Activated CD4-positive, alpha-beta T cell treated with anti-CD3 and anti-CD28 coated beads for 1 hour (primary cell): ENCODE results near the gene DYSF.

Experiments used
- DNase-seq: peaks from one replicate; pipeline ENCODE4 v3.0.0-alpha.2; 2020

DYSF gene

DNA sequence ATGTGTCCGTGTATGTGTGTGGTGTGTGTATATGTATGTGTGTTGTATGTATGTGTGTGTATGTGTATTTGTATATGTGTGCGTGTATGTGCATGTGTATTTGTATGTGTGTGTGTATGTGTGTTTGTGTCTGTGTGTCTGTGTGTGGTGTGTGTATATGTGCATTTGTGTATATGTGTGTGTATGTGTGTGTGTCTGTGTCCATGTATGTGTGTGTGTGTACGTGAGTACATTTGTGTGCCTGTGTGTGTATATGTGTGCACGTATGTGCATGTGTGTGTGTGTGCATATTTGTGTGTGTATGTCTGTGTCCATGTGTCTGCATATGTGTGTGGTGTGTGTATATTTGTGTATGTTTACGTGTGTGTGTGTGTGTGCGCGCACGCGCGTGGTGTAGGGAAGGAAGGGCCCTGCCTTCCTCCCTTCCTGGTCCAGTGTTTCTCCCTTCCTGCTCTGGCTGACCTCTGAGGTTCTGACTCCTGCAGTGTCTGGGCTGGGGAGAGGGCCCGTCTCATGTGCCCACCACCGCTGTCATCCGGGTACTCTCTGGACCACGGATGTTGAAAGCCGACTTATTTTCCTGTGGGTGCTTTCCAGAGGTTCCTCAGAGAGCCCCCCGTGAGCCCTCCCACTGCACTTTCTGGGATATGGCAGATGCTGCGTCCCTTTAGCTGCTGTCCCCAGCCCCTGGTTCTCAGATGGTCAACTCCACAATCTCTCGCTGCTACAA lies 209.5 kb downstream of the DYSF start:
- no peak for DNase-seq

DNA sequence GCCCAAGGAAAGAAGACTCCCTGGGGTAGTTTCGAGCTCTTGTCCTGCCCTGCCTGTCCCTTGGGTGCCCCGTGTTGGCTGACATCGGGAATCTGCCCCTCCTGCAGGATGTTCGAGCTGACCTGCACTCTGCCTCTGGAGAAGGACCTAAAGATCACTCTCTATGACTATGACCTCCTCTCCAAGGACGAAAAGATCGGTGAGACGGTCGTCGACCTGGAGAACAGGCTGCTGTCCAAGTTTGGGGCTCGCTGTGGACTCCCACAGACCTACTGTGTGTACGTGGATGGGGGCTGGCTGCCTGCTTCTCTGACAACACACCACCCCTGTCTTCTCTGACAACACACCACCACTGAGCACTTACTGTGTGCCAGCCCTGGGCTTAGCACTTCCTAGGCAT lies 210.8 kb downstream of the DYSF start:
- no peak for DNase-seq

DNA sequence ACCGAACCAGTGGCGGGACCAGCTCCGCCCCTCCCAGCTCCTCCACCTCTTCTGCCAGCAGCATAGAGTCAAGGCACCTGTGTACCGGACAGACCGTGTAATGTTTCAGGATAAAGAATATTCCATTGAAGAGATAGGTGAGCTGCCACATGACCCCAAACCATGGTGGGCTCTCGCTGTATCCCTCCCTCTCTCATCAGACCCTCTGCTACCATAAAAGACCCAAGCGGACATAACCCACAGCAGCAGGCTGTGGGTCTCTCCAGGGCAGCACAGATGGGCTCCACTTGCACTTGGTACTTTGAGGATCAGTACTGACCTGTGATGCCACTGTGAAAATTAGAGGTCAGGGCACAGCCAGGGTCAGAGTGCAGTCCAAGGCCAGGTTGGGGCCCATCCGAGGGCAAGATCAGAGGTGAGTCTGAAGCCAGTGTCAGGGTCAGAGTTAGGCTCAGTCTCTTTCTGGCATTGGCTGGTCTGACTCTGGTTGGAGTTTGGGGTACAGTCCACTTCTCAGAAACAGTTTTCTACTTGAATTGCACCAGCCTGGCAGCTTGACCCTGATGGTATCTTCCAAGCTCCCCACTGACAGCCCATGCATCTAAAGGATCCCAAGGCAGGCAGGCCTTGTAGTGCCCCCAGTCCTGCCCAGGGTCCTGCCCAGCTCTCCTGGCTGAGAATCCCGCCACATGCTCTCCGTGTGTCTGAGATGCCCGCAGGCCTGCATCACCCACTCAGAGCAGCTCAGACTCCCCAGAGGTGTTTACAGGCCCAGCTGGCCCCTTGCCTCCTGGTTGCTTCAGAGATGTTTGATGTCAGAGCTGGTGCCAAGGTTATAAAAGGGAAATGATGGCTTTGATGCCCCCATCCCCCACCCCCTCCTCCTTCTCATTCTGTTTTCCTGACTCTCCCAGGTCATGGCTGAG lies 212.1 kb downstream of the DYSF start:
- no peak for DNase-seq

DNA sequence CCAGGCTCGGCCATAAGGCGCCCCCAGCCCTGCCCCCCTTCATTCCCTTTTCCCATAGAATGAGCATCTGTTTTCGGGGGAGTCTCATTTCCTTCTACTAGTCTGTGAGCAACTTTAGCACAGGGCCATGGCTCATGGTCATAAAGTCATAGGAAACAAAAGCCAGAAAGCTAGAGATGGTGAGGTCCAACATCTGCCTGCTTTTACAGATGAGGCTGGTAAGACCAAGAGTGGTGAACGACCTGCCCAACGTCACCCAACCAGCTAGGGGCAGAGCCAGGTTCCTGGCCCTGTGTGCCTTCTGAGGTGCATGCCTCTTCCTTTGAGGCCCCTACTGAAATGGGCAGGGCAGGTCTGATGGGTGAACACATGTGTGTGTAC lies 212.7 kb downstream of the DYSF start:
- DNase-seq: no peak

DNA sequence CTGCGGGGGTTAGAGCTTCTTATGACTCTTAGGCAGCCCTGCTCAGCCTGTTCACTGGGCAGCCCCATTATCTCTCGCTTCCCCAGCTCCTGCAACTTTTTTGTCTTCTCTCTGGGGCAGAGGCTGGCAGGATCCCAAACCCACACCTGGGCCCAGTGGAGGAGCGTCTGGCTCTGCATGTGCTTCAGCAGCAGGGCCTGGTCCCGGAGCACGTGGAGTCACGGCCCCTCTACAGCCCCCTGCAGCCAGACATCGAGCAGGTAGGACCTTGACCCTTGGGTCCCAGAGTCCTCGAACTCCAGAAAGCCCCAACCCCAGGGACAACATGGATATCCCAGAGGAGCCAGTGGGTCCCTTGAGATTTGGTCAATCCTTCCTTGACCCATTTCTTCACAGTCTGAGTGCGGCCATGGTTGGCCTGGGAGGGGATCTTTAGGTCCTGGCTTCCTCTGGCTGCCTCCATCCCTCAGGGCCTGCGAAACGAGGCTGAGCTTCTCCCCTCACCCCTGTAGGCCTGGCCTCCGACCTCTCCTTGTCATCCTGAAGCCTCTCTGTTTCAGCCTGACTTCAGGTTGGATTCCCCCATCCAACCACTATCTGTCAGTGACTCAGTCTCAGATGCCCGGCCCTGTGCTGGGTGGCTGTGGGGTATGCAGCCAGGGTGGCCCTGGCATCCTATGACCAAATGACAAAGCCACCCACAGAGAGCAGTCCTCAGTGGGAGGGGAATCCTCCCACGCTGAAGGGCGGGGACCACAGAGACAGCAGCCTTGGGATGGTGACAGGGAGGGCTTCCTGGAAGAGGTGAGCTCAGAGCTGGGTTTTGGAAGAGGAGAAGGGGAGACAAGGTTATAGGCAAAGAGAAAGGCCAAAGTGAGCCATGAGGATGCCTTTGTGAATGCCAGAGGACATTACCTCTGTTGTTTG lies 214.2 kb downstream of the DYSF start:
- no peak for DNase-seq

DNA sequence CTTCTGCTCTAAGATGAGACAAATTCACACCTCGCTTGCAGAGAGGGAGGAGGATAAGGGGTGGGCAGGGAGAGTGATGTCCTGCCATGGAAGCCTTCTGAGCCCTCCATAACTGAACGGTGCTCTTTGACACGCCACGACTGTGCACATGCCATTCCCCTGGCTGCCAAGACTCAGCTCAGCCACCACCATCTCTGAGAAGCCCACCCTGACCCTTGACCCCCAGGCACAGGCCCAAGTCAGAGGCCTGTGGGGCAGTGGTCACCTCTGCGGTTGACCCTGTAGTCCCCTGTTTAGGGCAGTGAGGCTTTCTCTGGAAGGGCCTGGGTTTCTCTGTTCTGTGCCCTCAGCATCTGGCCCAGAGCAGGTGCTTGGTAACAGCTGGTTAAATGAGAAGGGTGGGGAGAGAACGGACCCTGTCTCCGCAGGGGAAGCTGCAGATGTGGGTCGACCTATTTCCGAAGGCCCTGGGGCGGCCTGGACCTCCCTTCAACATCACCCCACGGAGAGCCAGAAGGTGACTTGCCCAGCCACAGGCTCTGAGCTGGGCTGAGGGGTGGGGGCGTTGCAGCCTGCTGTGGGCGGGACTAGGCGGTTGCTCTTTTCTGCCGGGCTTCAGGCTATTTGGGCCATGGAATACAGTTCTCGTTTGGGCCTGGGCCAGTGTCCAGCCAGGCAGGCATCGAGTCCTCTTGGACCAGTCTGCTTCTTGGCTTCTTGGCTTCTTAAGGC lies 215.1 kb downstream of the DYSF start:
- DNase-seq: no peak

DNA sequence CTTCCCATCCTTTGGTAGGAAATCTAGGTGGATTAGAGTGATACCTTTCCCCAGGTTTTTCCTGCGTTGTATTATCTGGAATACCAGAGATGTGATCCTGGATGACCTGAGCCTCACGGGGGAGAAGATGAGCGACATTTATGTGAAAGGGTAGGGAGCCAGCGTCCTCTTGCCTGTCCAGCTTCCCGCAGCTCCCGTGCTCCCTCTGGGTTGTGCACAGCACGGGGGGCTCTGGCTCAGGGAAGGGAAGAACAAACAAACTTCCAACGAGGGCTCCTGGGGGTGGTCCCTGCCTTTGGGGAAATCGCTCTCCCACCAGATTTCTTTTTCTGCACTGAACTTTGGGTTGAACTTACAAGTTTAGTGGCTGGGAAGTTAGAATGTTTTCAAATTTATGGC lies 215.7 kb downstream of the DYSF start:
- DNase-seq: no peak

DNA sequence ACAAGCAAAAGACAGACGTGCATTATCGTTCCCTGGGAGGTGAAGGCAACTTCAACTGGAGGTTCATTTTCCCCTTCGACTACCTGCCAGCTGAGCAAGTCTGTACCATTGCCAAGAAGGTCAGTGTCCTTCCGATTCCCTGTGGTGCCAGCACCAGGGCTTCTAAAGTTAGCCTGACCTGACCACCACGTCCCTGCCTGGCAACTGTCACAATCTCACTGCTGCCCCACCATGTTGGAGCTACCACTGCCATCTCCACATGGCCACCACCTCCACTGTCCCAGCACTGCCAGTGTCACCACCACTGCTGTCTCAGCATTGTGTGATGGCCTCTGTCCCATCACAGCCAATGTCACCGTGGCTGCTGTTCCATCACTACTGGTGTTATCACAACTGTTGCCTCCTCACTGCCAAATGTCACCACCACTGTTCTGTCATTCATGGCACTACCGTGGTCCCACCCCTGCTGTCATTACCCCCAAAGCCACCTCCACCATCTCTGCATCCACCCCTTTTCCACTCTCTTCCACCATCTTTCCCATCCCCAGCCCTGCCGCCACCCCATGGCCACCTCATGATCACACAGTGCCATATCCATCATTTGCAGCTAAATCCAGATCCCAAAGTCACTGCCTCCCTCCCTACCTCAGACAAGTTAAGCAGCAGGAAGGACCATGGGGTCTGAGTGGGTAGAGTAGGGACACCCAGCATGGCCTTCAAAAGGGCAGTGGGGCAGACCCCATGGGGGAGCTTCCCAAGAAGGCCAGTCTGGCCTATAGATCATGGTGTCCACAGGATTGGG lies 216.5 kb downstream of the DYSF start:
- no peak for DNase-seq

DNA sequence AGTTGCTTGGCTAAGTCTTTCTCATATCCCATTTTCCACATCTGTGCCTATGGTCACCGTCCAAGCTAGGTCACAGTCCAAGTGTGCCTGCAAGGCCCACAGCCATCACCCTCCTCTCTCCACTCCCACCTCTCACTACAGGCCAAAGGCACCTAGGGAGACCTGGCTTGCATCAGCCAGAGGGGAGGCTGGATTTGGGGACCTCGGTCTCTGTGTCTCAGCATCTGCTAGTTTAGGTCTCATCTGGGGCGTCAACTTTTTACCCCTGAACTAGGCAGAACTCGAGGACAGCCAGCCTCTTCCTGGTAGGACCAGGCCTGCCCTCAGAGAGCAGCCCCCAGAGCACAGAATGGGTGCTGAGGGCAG lies 217.1 kb downstream of the DYSF start:
- DNase-seq: no peak

DNA sequence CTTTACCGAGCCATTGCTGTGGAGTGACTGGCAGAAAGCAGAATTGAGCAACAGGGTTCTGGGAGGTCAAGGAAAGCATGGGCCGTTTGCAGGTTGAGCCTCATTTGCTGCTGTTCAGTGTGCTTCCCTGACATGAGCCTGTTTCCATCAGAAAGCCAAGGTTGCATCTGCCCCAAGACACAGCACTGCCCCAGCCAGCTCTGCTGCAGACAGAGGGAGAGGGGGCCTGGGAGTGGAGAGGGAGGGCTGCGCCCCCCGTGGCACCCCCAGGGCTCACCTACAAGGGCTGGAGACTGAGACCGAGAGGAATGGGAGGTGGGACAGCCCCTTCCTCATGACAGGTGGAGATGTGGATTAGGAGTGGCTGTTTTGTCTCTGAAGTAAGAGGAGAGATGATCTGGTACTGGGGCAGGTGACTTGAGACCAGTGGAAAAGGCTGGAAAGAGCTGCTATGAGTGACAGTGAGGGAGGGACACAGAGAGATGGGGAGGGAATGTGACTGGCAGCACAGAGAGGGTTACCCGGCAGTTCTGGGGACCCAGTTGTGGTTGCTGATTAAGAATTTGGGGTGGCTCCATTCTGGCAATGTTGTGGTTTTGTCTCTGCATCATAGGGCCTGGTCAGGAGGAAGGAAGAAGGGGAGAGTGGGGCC lies 218.0 kb downstream of the DYSF start:
- no peak for DNase-seq

DNA sequence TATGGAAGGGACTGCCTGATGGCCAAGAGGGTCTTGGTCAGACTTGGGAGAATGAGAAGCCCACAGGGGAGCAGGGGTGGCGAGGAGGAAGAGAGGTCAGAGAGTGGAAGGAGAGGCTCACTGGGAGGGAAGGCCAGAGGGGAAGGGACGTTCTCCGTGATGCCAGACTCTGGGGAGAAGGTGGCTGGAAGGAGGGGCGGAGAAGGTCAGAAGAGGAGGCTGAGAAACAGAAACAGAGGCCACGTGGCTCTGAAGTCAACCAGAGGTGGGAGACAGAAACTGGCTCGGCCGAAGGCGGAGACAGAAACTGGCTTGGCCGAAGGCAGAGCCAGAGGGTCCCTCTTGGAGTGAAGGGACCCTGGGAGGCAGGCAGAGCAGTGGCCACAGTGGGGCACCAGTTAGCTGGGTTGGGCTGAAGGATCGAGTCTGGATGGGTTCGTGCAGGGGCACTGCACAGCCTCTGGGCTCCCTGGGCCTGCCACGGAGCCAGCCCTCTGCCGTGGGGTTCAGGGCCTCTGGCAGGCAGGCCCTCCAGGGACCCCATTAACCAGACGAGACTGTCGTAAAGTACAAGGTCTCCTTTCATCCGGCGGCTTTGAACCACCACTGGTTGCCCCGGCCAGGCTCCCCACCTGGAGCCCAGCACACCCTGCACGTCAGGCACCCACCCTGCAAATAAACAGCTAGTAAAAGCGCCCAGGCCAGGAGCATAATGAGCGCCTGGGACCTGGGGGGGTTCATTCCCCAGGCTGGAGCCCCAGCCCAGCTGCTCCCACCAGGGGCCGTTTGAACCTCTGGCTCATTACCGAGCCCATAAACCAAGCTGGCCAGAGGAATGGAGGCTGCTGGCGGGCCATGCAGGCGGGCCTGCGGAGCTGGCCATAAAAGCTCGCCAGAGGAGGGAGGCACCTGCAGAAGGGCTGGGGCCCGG lies 218.8 kb downstream of the DYSF start:
- DNase-seq: no peak

DNA sequence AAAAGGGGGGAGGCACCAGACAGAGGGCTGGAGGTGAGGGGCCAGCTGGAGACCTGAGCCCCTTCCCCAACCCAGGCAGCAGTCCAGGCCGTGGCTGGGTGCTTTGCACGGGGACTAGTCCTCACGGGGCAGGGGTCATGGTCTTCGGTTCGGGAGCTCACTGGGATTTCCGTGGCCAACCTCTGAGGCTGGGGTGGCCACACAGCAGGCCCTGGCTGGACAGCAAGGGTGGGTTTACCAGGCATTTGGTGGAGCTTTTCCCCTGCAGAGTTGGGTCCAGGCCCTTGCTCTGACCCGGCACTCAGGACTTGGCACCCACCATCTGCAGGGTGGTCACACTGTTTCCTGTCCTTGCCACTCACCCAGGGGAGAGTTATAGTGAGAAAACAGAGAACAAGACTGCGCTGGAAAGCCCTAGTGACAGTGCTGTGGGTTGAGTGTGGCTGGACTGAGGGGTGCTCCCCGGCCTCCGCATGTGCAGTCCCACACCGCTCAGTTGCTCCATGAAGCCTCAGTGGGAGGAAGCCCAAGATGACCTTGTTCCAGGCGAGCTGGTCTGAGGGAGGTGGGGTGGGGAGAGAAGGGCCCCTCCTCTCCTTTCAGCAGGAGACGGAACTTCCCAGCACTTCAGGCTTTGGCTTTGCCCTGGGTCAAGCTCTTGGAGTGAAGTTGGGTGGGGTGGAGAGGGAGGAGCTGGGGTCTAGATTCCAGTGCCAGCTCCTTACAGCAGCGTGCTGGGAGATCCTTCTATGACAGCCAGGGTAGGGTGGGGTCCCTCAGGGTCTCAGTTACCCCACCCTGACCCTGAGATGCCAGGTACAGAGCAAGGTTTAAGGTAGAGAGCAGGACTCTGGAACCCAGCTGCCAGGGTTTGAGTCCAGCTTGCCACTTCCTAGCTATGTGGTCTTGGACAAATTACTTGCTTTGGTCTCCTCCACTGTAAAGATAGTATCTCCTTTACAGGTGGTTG lies 219.8 kb downstream of the DYSF start:
- no peak for DNase-seq

DNA sequence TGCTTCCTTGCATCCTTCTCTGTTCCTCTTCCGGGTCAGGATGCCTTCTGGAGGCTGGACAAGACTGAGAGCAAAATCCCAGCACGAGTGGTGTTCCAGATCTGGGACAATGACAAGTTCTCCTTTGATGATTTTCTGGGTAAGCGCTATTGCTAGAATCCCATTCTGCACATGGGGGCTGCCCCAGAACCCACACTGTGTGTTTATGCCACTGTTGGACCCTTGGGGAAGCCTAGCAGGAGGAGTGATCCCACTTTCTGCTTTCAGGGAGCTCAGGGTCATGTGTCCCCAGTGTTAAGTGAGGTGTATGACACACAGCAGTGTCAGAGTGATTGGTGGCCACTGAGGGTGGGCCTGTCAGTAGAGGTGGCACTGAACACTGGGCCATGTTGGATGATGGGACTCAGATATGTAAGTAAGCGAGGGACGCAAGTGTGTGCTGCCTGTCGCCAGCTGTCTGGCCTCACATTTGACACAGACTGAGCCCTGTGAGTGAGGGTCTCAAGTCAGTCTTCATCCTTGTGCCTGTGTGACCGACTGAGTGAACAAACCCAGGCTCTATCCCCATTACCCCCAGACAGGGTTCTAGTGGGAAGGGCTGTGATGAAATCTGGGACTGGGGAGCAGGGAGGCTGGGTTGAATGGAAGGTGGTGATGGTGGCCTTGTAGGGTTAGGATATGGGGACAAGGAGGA lies 220.9 kb downstream of the DYSF start:
- DNase-seq: no peak

DNA sequence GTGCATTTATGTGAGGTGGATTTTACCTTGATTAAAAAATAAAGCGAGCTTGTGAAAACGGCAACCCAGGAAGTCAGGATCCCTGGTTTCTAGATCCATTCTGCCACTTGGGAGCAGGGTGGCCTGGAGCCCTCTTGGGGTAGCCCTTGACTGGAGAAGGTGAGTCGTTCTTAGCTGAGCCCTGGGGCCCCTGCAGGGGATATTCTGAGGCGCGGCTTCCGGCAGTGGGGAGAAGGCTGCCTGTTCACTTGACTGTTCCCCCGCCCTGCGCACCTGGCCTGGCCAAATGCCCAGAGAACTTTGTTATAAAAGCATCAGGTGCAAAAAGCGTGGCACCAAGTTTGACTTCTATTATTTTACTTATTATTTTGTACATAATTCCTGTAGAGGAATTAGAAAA lies 221.9 kb downstream of the DYSF start:
- no peak for DNase-seq

DNA sequence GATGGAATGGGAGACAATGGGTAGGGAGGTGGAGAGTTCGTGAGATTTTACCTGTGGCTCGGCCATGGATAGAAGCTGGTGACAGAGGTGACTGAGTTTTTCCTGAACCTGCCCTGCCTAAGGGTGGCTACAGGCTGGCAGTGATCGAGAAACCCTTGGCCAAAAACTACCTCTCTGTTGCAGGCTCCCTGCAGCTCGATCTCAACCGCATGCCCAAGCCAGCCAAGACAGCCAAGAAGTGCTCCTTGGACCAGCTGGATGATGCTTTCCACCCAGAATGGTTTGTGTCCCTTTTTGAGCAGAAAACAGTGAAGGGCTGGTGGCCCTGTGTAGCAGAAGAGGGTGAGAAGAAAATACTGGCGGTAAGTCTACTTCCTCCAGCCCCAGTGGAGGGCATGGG lies 225.5 kb downstream of the DYSF start:
- no peak for DNase-seq

DNA sequence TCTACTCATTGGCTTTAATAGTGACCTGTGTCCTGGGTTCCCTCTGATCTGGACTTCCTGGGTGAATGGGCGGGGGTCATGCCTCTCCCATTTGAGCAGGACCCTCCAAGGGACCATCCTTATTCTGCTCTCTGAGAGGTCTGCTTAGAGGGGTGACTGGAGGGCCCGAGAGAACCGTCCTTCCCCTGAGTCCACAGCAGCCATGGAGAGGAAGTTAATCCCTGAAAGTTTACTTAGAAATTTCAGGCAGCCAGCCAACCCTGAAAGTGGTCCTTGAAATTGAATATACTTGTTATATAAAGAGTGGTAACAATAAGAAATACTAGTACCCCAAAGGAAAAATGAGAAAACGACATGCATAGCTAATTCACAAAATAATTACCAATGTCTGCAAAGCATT lies 226.1 kb downstream of the DYSF start:
- DNase-seq: no peak

DNA sequence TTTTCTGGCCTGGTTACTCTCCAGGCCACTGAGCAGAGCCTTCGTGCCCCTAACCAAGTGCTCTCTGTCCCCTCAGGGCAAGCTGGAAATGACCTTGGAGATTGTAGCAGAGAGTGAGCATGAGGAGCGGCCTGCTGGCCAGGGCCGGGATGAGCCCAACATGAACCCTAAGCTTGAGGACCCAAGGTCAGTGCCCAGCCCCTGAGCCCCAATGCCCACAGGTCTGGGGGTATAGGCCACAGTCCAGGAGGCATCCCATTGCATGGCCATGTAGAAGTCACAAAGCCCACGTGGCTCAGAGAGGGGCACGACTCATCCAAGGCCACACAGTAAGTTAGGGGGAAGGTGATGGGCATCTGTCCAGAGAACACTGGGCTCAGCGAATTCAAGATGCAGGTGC lies 227.6 kb downstream of the DYSF start:
- DNase-seq: no peak

DNA sequence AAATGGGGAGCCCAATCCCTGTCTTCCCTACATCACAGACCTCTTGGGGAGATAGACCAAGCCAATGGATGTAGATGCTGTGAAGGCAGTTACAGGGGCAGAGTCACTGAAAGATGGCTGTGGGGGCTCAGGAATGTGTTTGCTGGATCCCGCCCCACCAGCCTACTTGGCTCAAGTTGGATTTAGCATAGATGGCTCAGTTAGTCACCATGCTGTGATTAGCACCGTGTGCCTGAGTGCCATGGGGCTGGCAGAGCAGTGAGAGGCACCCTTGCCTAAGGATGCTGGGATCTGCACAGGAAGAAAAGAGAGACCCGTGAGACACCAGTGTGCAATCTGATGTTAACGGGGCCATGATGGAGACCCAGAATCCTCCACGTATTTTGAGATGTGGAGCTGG lies 228.3 kb downstream of the DYSF start:
- no peak for DNase-seq
